Cardiac muscle cell (in vitro differentiated cells and primary cell): ENCODE measurements around the gene GOLGA8K. TPM values are rescaled to one million over a fixed set of nuclear protein-coding genes. Genes with fewer than 3 reads are reported as not detected.
"Not testable (repeated sequence)": the region's sequence is repeated elsewhere in the genome, so short reads cannot be mapped to it uniquely, and the experiment has no call there.

ENCODE experiments used
- DNase-seq, 2 donors: peaks; one replicate each; pipeline versions ENCODE4 v3.0.0 to v3.0.0-alpha.2; 2010 to 2017; ENCODE audit warnings: low read depth in 1 of 2, low spot score in 1 of 2
- H3K27ac ChIP-seq: fragments of 200-600 bp; sonication (generic); 2 replicates; pipeline ENCODE4 v1.5.1; 2016
- H3K27me3 ChIP-seq: fragments of 200-600 bp; sonication (generic); 2 replicates; pipeline ENCODE4 v1.6.0; 2016; ENCODE audit warnings: control low read depth
- H3K36me3 ChIP-seq: fragments of 200-600 bp; sonication (generic); 2 replicates; pipeline ENCODE4 v1.5.1; 2016; ENCODE audit warnings: control low read depth
- H3K4me1 ChIP-seq: fragments of 200-600 bp; sonication (generic); 2 replicates; pipeline ENCODE4 v1.8.1; 2017; ENCODE audit warnings: low read depth, mild to moderate bottlenecking, mixed run types
- H3K4me3 ChIP-seq: fragments of 200-600 bp; sonication (generic); 2 replicates; pipeline ENCODE4 v1.5.1; 2016; ENCODE audit warnings: mild to moderate bottlenecking
- H3K9me3 ChIP-seq: fragments of 200-600 bp; sonication (generic); 2 replicates; pipeline ENCODE4 v1.5.1; 2017; ENCODE audit warnings: low read depth, mild to moderate bottlenecking, control low read depth
- polyA plus RNA-seq: library from polyadenylated mRNA; unstranded; fragments of >200 nt; fragmentation: Nextera tagmentation; extraction: Ambion mirVana; gene quantifications from 2 replicates; pipeline ENCODE4 v1.2.1, GENCODE V29; 2016
- total RNA-seq: library from RNA; depleted of rRNA; stranded (reverse); fragments of >200 nt; gene quantifications from 2 replicates; pipeline ENCODE4 v1.2.3, GENCODE V29; 2016

The GOLGA8K gene
- total and polyA plus RNA-seq, 2 experiments from 2014 or later: 0.28 to 1.3 TPM

- H3K4me3 ChIP-seq, H3K27me3 ChIP-seq, DNase-seq, H3K4me1 ChIP-seq, H3K36me3 ChIP-seq, H3K27ac ChIP-seq, H3K9me3 ChIP-seq: not testable (repeated sequence)
These were observed 31.0 kb downstream of the GOLGA8K start for GRCh38 chr15:32372075-32372474.

- DNase-seq, H3K9me3 ChIP-seq, H3K27me3 ChIP-seq, H3K4me1 ChIP-seq, H3K27ac ChIP-seq, H3K36me3 ChIP-seq, H3K4me3 ChIP-seq: not testable (repeated sequence)
These were observed 32.6 kb downstream of the GOLGA8K start for GRCh38 chr15:32370526-32370925.

GRCh38 chr15:32370064-32370463, 33.0 kb downstream of the GOLGA8K start:
- not testable (repeated sequence) for H3K27me3 ChIP-seq, H3K36me3 ChIP-seq, H3K9me3 ChIP-seq, DNase-seq, H3K4me3 ChIP-seq, H3K4me1 ChIP-seq, H3K27ac ChIP-seq

- H3K9me3 ChIP-seq, H3K36me3 ChIP-seq, H3K27ac ChIP-seq: not testable (repeated sequence)
These were observed 36.6 kb downstream of the GOLGA8K start for GRCh38 chr15:32366492-32366891.

GRCh38 chr15:32365955-32366354, 37.1 kb downstream of the GOLGA8K start:
- H3K36me3 ChIP-seq, H3K9me3 ChIP-seq, H3K27me3 ChIP-seq, DNase-seq, H3K4me3 ChIP-seq, H3K27ac ChIP-seq, H3K4me1 ChIP-seq: not testable (repeated sequence)

More at GRCh38 chr15:32366492-32366891, 36.6 kb downstream of the GOLGA8K start:
- not testable (repeated sequence) for DNase-seq, H3K27me3 ChIP-seq, H3K4me1 ChIP-seq, H3K4me3 ChIP-seq

GRCh38 chr15:32364944-32365343, 38.1 kb downstream of the GOLGA8K start:
- DNase-seq, H3K4me1 ChIP-seq, H3K27me3 ChIP-seq, H3K9me3 ChIP-seq, H3K4me3 ChIP-seq, H3K36me3 ChIP-seq, H3K27ac ChIP-seq: not testable (repeated sequence)

- DNase-seq, H3K9me3 ChIP-seq, H3K27ac ChIP-seq, H3K4me3 ChIP-seq, H3K4me1 ChIP-seq, H3K36me3 ChIP-seq, H3K27me3 ChIP-seq: not testable (repeated sequence)
These were observed 39.6 kb downstream of the GOLGA8K start for GRCh38 chr15:32363449-32363848.

- not testable (repeated sequence) for H3K27me3 ChIP-seq, H3K9me3 ChIP-seq, H3K27ac ChIP-seq, DNase-seq, H3K4me1 ChIP-seq, H3K36me3 ChIP-seq, H3K4me3 ChIP-seq
These were observed 41.4 kb downstream of the GOLGA8K start for GRCh38 chr15:32361662-32362061.

- not testable (repeated sequence) for H3K4me1 ChIP-seq, H3K27ac ChIP-seq, H3K4me3 ChIP-seq, H3K9me3 ChIP-seq, DNase-seq, H3K27me3 ChIP-seq, H3K36me3 ChIP-seq
These were observed 44.6 kb downstream of the GOLGA8K start for GRCh38 chr15:32358462-32358861.

GRCh38 chr15:32356909-32357308, 46.2 kb downstream of the GOLGA8K start:
- not testable (repeated sequence) for H3K27me3 ChIP-seq, H3K9me3 ChIP-seq, H3K27ac ChIP-seq, DNase-seq, H3K4me3 ChIP-seq, H3K4me1 ChIP-seq, H3K36me3 ChIP-seq

GRCh38 chr15:32352748-32353147, 50.3 kb downstream of the GOLGA8K start:
- H3K27ac ChIP-seq, H3K27me3 ChIP-seq, H3K4me1 ChIP-seq, H3K4me3 ChIP-seq, H3K36me3 ChIP-seq, DNase-seq, H3K9me3 ChIP-seq: not testable (repeated sequence)

GRCh38 chr15:32350563-32351220, 52.4 kb downstream of the GOLGA8K start:
- DNase-seq, H3K9me3 ChIP-seq, H3K4me1 ChIP-seq: not testable (repeated sequence)

GRCh38 chr15:32347037-32347436, 56.1 kb downstream of the GOLGA8K start:
- not testable (repeated sequence) for DNase-seq, H3K9me3 ChIP-seq

More at GRCh38 chr15:32350563-32351220, 52.4 kb downstream of the GOLGA8K start:
- H3K27ac ChIP-seq, H3K27me3 ChIP-seq, H3K4me3 ChIP-seq, H3K36me3 ChIP-seq: not testable (repeated sequence)

GRCh38 chr15:32345978-32346547, 57.0 kb downstream of the GOLGA8K start:
- DNase-seq, H3K4me3 ChIP-seq, H3K27ac ChIP-seq, H3K9me3 ChIP-seq, H3K27me3 ChIP-seq, H3K36me3 ChIP-seq, H3K4me1 ChIP-seq: not testable (repeated sequence)

More at GRCh38 chr15:32347037-32347436, 56.1 kb downstream of the GOLGA8K start:
- H3K4me3 ChIP-seq, H3K27ac ChIP-seq, H3K36me3 ChIP-seq, H3K4me1 ChIP-seq, H3K27me3 ChIP-seq: not testable (repeated sequence)
